ENCODE results near the gene QPCTL. TPM values are rescaled to one million over a fixed set of nuclear protein-coding genes. Genes with fewer than 3 reads are reported as not detected.

Gene QPCTL
- total and polyA plus RNA-seq, 12 donors = 2.8 to 17.2 (median 10.7) TPM

- no peaks in the 10 kb centered on the region for H3K9me3 ChIP-seq (replicated peaks in 1 of 3)
- H3K4me3 ChIP-seq = peak overlapping the region in 2 of 4 donors; percentile 13 to 48
- H3K4me1 ChIP-seq (replicated peaks in 1 of 2) = peaks cover 23 to 25% of the 10 kb centered on the region in 2 donors
- intact Hi-C loops (cut with DNase I) = loop anchor here in 1 of 2 donors (10.0 kb wide), 1 partner anchor 120 kb away; no protein-coding TSS in a partner anchor
- H3K27ac ChIP-seq = peak overlapping the region in 1 of 5 donors; percentile 52
- H3K27me3 ChIP-seq = no peaks in the 10 kb centered on the region
- TF ChIP-seq CTCF (IDR thresholded peaks at IDR 0.05) (no peak), POLR2A (IDR thresholded peaks at IDR 0.05) (no peak)
- no peaks in the 10 kb centered on the region for H3K36me3 ChIP-seq (replicated peaks in 1 of 2)
- DNase-seq = no peak
- WGBS, 4 donors = 9 to 29% (median 16%) methylated on average over 7 to 35 of the region's 35 CpGs
Measured at GRCh38 chr19:45645068-45645630, 47.3 kb upstream of the QPCTL start.

GRCh38 chr19:45645631-45646344 is 46.7 kb upstream of the QPCTL start:
- Histone ChIP-seq H3K27me3 (no peaks in the 10 kb centered on the region), H3K36me3 (replicated peaks in 1 of 2) (no peaks in the 10 kb centered on the region), H3K9me3 (replicated peaks in 1 of 3) (no peaks in the 10 kb centered on the region), H3K27ac (peak overlapping the region in 1 of 5 donors; percentile 30), H3K4me3 (peak overlapping the region in 2 of 4 donors; percentile 13 to 48), H3K4me1 (replicated peaks in 1 of 2) (peaks cover 22 to 23% of the 10 kb centered on the region in 2 donors)
- DNase-seq = peak; percentile 66 to 92 (median 71)
- intact Hi-C loops (cut with DNase I) = loop anchor here in 1 of 2 donors (10.0 kb wide), 1 partner anchor 121 kb away; no protein-coding TSS in a partner anchor
- TF ChIP-seq CTCF (IDR thresholded peaks at IDR 0.05) (no peak), POLR2A (IDR thresholded peaks at IDR 0.05) (no peak)
- 1 to 4% (median 1%) methylated on average over 23 to 27 of the region's 27 CpGs for WGBS, 4 donors

GRCh38 chr19:45646345-45646698 is 46.1 kb upstream of the QPCTL start:
- WGBS, 4 donors = 13 to 20% (median 17%) methylated on average over 9 of the region's 9 CpGs
- H3K27ac ChIP-seq = no peak overlapping the region
- DNase-seq = no peak
- H3K36me3 ChIP-seq (replicated peaks in 1 of 2) = no peaks in the 10 kb centered on the region
- no peaks in the 10 kb centered on the region for H3K9me3 ChIP-seq (replicated peaks in 1 of 3)
- intact Hi-C loops (cut with DNase I) = loop anchor here in 1 of 2 donors (10.0 kb wide), 1 partner anchor 122 kb away; no protein-coding TSS in a partner anchor
- H3K27me3 ChIP-seq = no peaks in the 10 kb centered on the region
- H3K4me3 ChIP-seq = peak overlapping the region in 1 of 4 donors; percentile 48
- no peak for TF ChIP-seq CTCF (IDR thresholded peaks at IDR 0.05)
- TF ChIP-seq POLR2A (IDR thresholded peaks at IDR 0.05) = no peak
- H3K4me1 ChIP-seq (replicated peaks in 1 of 2) = peaks cover 17 to 19% of the 10 kb centered on the region in 2 donors

GRCh38 chr19:45650722-45651121 is 41.7 kb upstream of the QPCTL start:
- DNase-seq = no peak
- Histone ChIP-seq H3K36me3 (replicated peaks in 1 of 2) (no peaks in the 10 kb centered on the region), H3K4me3 (no peak overlapping the region), H3K4me1 (replicated peaks in 1 of 2) (no peaks in the 10 kb centered on the region), H3K9me3 (replicated peaks in 1 of 3) (no peaks in the 10 kb centered on the region), H3K27ac (no peak overlapping the region), H3K27me3 (no peaks in the 10 kb centered on the region)
- 54 to 76% (median 69%) methylated on average over 3 of the region's 3 CpGs for WGBS, 4 donors
- TF ChIP-seq POLR2A (IDR thresholded peaks at IDR 0.05) = no peak
- TF ChIP-seq CTCF (IDR thresholded peaks at IDR 0.05) = no peak
- intact Hi-C loops (cut with DNase I) = no loop called here

All from adrenal gland (tissue), 12 donors.